ENCODE measurements around the gene BACH2. TPM values are rescaled to one million over a fixed set of nuclear protein-coding genes. Genes with fewer than 3 reads are reported as not detected.
"Not testable (repeated sequence)": the region's sequence is repeated elsewhere in the genome, so short reads cannot be mapped to it uniquely, and the experiment has no call there.

BACH2 gene
- total RNA-seq, 2 donors from 2014 or later = 3.0 to 22.9 TPM

DNA sequence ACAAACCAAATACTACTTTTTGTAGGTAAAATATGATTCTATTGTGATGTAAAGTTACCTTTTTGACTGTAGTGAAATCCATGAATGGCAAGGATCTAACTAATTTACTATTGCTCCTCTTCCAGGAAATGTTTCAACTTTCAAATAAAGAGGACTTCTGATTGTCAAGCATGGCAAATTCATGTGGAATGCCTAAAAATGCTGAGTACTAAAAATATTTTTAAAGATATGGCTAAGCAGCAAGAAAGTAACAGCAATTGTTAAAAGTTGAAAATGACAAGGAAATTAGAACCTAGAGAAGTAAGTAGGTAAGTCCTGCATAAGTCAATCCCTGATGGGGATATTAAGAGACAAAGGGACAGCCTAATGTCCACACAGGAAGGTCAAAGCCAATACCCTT, 126.0 kb downstream of the BACH2 start:
- ATAC-seq (replicated peaks) = no peak
- Mint-ChIP-seq H3K9me3 (no peaks in the 10 kb centered on the region), H3K27me3 (no peaks in the 10 kb centered on the region), H3K36me3 (ENCODE audit: low read depth) (peaks cover 6% of the 10 kb centered on the region), H3K27ac (no peak overlapping the region), H3K4me3 (no peak overlapping the region), H3K4me1 (peaks cover 6% of the 10 kb centered on the region)

DNA sequence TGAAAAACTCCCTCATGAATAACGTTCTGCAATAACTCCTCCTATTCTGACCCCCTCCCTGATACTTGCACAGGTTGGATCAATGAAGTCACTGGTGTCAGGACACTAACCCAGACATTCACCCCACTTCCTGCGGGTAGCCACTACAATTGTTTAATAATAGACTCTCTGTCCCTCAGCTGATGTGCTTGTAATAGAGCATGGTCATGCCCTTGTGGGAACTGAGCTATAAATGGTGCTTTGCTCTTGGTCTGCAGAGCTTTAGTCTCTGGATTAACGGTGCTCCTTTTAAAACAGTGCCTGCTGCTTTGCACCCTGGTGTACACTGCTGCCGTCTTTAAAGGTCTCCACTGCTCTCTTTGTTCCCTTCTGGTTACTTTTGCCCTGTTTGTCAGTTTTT, 127.3 kb downstream of the BACH2 start:
- Mint-ChIP-seq H3K27ac (no peak overlapping the region), H3K9me3 (no peaks in the 10 kb centered on the region), H3K27me3 (no peaks in the 10 kb centered on the region), H3K36me3 (ENCODE audit: low read depth) (peaks cover 6% of the 10 kb centered on the region), H3K4me3 (no peak overlapping the region), H3K4me1 (peaks cover 4% of the 10 kb centered on the region)
- no peak for ATAC-seq (replicated peaks)

DNA sequence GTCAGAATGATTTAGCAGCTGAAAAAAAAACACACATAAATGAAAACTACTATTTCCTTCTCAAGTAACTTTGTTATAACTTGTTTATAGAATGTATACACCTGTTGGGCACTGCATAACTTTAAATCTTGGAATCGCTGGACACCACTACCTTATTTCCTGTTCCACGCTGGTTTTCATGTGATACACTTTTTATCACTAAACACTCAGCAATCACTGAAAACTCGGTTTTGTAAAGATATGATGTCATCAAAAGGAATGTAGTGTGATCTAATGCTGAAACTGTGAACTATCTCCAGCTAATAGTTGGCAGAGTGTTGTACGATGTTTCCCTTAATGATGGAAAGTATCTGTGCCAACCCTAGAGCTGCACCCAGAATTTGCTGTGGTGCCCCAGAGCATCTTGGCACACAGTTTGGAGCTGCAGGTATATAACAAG, 127.9 kb downstream of the BACH2 start:
- Mint-ChIP-seq H3K4me1 (peaks cover 4% of the 10 kb centered on the region), H3K4me3 (no peak overlapping the region), H3K27ac (no peak overlapping the region), H3K9me3 (no peaks in the 10 kb centered on the region), H3K27me3 (no peaks in the 10 kb centered on the region), H3K36me3 (ENCODE audit: low read depth) (peaks cover 6% of the 10 kb centered on the region)
- ATAC-seq (replicated peaks) = no peak

DNA sequence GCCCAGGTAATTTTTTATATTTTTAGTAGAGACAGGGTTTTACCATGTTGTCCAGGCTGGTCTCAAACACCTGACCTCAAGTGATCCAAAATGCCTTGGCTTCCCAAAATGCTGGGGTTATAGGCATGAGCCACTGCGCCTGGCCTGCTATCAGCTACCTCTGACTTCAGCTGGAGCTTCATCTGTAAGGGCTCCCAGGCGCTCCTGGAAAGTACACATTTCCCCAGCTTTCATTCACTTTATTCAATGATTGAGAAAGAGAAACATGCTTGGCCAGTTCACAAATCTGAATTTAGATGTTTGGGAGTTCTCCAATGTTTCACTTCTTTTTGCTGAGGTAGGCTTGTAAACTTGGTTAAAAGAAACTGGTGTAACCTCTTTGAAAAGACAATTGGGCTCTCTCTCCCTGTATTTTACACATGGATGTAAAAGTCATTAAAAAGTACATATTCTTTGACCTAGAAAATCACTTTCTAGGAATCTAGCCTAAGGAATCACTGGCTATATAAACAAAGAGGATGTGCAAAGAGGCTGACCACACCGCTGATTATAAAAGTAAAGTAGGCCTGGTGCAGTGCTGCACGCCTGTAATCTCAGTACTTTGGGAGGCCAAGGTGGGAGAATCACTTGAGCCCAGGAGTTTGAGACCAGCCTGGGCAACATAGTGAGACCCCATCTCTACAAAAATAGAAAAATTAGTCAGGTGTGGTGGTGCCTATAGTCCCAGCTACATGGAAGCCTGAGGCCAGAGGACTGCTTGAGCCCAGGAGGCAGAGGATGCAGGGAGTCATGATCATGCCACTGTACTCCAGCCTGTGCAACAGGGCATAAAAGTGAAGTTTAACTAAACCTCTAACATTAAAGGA, 128.9 kb downstream of the BACH2 start:
- Mint-ChIP-seq H3K4me3 (no peak overlapping the region), H3K27me3 (no peaks in the 10 kb centered on the region), H3K27ac (no peak overlapping the region), H3K4me1 (peaks cover 4% of the 10 kb centered on the region), H3K36me3 (ENCODE audit: low read depth) (peaks cover 6% of the 10 kb centered on the region), H3K9me3 (no peaks in the 10 kb centered on the region)
- ATAC-seq (replicated peaks) = no peak

DNA sequence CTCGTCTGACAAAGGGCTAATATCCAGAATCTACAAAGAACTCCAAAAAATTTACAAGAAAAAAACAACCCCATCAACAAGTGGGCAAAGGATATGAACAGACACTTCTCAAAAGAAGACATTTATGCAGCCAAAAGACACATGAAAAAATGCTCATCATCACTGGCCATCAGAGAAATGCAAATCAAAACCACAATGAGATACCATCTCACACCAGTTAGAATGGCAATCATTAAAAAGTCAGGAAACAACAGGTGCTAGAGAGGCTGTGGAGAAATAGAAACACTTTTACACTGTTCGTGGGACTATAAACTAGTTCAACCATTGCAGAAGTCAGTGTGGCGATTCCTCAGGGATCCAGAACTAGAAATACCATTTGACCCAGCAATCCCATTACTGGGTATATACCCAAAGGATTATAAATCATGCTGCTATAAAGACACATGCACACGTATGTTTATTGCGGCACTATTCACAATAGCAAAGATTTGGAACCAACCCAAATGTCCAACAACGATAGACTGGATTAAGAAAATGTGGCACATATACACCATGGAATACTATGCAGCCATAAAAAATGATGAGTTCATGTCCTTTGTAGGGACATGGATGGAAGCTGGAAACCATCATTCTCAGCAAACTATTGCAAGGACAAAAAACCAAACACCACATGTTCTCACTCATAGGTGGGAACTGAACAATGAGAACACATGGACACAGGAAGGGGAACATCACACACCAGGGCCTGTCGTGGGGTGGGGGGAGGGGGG, 130.3 kb downstream of the BACH2 start:
- not testable (repeated sequence) for H3K27ac Mint-ChIP-seq; H3K36me3 Mint-ChIP-seq (ENCODE audit: low read depth); H3K27me3 Mint-ChIP-seq; H3K9me3 Mint-ChIP-seq; H3K4me3 Mint-ChIP-seq; ATAC-seq (replicated peaks); H3K4me1 Mint-ChIP-seq

DNA sequence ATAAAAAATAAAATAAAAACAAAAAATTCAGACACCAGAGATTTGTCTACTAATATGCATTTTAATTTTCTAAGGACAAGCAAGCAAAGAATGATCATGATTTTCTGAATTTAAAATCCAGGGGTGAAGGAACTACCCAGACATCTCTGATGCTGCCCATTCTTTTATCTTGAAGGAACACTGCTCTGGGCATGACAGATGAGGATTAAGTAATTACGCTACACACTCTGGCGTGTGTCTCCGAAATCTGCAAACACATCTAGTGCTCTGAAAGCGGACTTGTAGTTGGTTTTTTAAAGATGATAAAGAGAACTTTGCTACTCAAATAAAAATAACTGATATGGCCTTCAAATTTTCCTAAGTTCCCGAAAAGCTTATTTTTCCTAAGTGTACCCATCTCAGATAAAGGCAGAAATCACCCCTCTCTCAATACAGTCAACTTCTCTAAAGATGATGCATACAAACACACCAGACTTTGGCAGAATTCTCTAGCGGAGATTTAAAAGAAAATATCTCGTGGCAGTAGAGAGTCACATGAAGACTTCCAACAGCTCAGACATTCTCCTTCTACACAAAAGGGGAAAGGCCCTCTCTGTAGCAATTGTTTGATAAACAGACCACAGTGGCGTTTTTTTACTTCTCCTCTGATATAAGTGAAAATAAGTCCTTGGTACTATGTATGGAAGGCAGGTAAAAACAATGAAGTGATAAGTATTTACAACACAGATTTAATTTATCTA, 133.8 kb downstream of the BACH2 start:
- H3K9me3 Mint-ChIP-seq = no peaks in the 10 kb centered on the region
- no peak overlapping the region for H3K27ac Mint-ChIP-seq
- no peak overlapping the region for H3K4me3 Mint-ChIP-seq
- peaks cover 7% of the 10 kb centered on the region for H3K4me1 Mint-ChIP-seq
- ATAC-seq (replicated peaks) = no peak
- H3K27me3 Mint-ChIP-seq = no peaks in the 10 kb centered on the region
- H3K36me3 Mint-ChIP-seq (ENCODE audit: low read depth) = no peaks in the 10 kb centered on the region

DNA sequence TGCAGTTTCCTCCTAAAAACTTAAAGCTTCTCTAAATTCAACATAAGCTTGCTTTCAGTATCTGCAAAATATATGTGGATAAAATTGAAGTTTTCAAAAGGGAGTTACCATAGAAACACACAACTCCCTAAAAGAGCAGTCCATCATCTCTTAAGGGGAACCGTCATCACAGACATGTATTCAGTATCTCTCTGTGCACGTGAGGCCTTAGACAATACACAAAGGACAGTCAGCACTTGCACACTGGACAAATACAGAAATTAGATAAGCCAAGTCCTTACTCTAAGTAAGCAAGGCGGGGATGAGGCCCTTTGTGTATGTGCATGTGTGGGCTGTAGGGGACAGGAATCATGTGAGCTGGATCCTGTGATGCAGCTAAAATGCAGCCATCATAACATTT, 136.6 kb downstream of the BACH2 start:
- no peak overlapping the region for H3K27ac Mint-ChIP-seq
- H3K4me1 Mint-ChIP-seq = peaks cover 21% of the 10 kb centered on the region
- no peak overlapping the region for H3K4me3 Mint-ChIP-seq
- no peaks in the 10 kb centered on the region for H3K9me3 Mint-ChIP-seq
- no peaks in the 10 kb centered on the region for H3K36me3 Mint-ChIP-seq (ENCODE audit: low read depth)
- no peaks in the 10 kb centered on the region for H3K27me3 Mint-ChIP-seq
- ATAC-seq (replicated peaks) = no peak

DNA sequence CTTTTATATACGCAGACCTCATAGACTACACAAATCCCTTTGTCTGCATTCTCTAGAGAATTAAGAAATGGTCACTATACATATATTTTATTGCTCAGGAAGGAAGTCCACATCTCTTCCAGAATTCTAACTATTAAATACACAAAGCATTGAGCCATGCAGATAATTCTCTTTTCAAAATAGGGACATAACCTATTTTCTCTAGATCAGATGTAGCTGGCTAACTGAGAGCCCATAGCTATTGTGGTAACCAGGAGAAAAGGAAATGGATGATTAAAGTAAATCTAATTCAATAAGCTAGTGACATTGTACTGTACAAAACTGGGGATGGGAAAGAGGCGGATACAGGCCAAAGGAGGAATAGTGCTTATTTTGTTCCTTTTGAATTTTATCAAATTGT, 137.2 kb downstream of the BACH2 start:
- Mint-ChIP-seq H3K4me1 (peaks cover 21% of the 10 kb centered on the region), H3K9me3 (no peaks in the 10 kb centered on the region), H3K27me3 (no peaks in the 10 kb centered on the region), H3K36me3 (ENCODE audit: low read depth) (no peaks in the 10 kb centered on the region), H3K4me3 (no peak overlapping the region), H3K27ac (no peak overlapping the region)
- no peak for ATAC-seq (replicated peaks)

DNA sequence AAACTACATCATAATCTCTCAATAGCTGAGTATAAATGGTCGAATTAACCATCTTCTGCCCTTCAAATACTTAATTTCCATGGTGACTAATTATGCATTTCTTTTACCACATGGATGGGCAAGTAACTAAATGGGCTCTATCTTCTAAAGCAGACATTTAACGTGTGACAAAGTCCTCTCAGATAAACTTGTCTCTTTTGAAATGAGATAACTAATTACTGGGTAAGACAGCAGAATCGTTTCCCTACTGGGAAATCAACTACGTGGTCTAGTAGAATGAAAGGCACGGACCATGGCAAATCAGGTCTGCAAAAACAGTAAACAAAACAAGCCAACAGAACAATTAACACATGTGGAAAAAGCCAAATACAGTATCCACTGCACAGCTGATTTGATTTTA, 137.7 kb downstream of the BACH2 start:
- H3K4me1 Mint-ChIP-seq = peaks cover 21% of the 10 kb centered on the region
- no peak overlapping the region for H3K4me3 Mint-ChIP-seq
- no peaks in the 10 kb centered on the region for H3K27me3 Mint-ChIP-seq
- ATAC-seq (replicated peaks) = no peak
- H3K27ac Mint-ChIP-seq = no peak overlapping the region
- no peaks in the 10 kb centered on the region for H3K36me3 Mint-ChIP-seq (ENCODE audit: low read depth)
- H3K9me3 Mint-ChIP-seq = no peaks in the 10 kb centered on the region

DNA sequence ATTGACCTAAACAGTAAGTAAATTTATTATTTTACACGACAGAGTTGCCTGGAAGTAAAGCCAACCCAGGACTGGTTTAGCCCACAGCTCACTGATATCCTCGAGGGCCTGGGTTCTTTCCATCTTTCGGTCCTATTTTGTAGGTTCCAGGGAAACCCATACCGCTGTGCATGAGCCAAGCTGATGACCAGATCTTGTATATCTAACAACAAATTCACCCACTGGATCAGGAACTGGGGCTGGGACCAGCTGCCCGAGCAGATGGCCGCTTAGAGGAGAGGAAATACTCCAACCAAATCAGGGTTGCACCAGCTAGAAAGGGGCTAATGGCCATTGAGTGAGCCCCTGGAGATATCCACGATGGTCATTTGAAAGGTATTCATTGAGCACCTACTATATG, 139.2 kb downstream of the BACH2 start:
- Mint-ChIP-seq H3K4me3 (peak overlapping the region; percentile 53), H3K9me3 (no peaks in the 10 kb centered on the region)
- ATAC-seq (replicated peaks) = no peak

DNA sequence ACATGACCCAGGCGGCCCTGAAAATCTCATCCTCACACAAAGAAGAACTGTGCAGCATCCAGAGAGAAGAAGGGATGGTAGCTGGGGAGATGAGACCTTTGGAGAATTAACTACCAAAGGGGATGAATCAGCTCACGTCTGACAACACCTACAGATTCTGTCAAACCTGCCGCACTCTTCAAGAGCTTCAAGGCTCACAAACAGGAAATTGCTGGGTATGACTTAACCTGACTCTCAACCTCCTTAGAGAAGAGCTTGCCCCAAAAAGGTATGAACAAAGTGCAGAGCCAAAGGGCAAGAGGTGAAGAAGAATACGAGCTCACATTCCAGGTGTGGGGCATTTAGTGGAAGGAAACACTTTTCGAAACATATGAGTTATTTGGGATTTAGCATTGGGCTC, 139.8 kb downstream of the BACH2 start:
- H3K9me3 Mint-ChIP-seq = no peaks in the 10 kb centered on the region
- peak overlapping the region; percentile 53 for H3K4me3 Mint-ChIP-seq
- H3K27ac Mint-ChIP-seq = peak overlapping the region; percentile 35
- H3K27me3 Mint-ChIP-seq = no peaks in the 10 kb centered on the region
- peak; percentile 100 for ATAC-seq (replicated peaks)
- no peaks in the 10 kb centered on the region for H3K36me3 Mint-ChIP-seq (ENCODE audit: low read depth)
- H3K4me1 Mint-ChIP-seq = peaks cover 21% of the 10 kb centered on the region

More for the DNA sequence above, 139.2 kb downstream of the BACH2 start:
- H3K36me3 Mint-ChIP-seq (ENCODE audit: low read depth) = no peaks in the 10 kb centered on the region
- peak overlapping the region; percentile 42 for H3K27ac Mint-ChIP-seq
- peaks cover 21% of the 10 kb centered on the region for H3K4me1 Mint-ChIP-seq
- no peaks in the 10 kb centered on the region for H3K27me3 Mint-ChIP-seq

DNA sequence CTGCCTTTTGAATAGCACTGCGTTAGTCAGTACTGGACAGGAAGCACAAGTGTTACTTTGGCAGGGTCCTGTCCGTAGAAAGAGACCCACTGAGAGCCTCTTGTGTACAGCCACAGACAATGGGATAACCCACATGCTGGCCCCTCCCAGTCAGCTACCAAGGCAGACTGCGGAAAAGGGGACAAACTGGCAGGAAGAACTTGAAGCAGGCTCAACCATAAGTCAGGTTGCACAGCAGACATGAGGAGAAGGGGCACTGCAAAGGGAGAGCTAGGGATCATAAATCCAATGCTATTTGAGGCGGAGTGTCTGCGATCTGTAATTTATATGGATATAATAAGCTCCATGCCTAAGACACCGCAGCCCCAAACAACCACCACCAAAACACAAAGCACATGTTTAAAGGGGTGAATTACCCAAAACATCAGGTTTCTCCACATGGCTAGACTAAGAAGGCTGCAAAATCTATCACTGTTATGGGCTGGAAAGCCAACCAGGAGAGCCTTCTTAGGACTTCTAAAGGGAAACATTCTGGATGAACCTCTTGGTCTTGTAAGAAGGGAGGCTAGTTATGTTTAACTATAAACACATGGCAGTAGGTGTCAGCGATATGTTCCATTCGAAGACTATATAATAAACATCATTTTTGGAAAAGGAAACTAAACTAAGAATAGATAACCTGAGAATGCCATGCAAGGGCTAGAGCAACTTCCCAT, 141.7 kb downstream of the BACH2 start:
- no peaks in the 10 kb centered on the region for H3K9me3 Mint-ChIP-seq
- H3K4me3 Mint-ChIP-seq = no peak overlapping the region
- H3K27me3 Mint-ChIP-seq = no peaks in the 10 kb centered on the region
- no peak overlapping the region for H3K27ac Mint-ChIP-seq
- peaks cover 26% of the 10 kb centered on the region for H3K4me1 Mint-ChIP-seq
- ATAC-seq (replicated peaks) = no peak
- no peaks in the 10 kb centered on the region for H3K36me3 Mint-ChIP-seq (ENCODE audit: low read depth)

DNA sequence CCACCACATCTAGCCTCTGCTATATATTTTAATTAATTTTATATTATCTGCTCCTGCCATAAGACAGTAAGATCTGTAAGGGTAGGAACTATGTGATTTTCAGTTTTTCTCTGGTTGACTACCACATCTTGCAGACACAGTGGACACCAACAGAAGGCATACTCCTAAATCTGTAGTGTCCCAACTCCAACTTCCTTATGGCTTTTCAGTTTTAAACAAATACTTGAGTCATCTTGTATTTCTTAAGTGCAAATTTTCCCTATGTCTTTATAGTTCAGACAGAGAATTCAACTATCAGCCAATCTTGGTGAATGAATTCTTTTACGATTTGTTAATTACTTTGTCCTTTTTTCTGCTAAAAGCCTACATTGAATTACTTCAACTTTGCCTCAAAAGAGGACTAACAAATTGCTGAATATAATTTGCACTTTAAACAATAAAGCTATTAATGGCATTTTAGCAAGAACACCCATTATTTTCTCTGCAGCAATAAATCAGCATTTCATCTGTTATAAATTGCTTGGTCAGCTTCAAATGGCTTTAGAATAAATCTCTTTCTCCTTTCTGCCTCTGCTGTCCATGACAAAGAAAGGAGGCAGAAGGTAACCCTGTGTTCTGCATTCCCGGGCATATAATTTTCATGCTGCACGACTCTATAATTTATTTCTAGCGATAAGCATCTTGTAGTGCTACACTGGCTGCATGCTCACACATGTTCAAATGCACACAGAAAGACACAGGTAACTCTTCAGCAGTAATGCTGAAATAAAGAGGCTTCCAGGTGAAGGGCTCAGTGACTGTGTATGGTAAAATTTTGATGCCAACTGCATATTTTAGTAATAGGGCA, 144.8 kb downstream of the BACH2 start:
- Mint-ChIP-seq H3K9me3 (no peaks in the 10 kb centered on the region), H3K4me1 (peaks cover 27% of the 10 kb centered on the region), H3K4me3 (no peak overlapping the region), H3K27me3 (no peaks in the 10 kb centered on the region), H3K27ac (no peak overlapping the region), H3K36me3 (ENCODE audit: low read depth) (peaks cover 10% of the 10 kb centered on the region)
- no peak for ATAC-seq (replicated peaks)

All from activated T-helper 17 cell treated with anti-CD3 and anti-CD28 coated beads, Interleukin-2, amount 50 U/mL, for 72 hours (primary cell).